SH-SY5Y (cell line): ENCODE results near the gene TXNL1.

Experiments
- GATA2 ChIP-seq: IDR thresholded peaks from 2 replicates; pipeline ENCODE4 v1.6.1; 2011; ENCODE audit warnings: mild to moderate bottlenecking, low read depth, low read length
- GATA3 ChIP-seq: IDR thresholded peaks from 2 replicates; pipeline ENCODE4 v1.6.1; 2011; ENCODE audit warnings: low read depth, mild to moderate bottlenecking, low read length, moderate library complexity

DNA sequence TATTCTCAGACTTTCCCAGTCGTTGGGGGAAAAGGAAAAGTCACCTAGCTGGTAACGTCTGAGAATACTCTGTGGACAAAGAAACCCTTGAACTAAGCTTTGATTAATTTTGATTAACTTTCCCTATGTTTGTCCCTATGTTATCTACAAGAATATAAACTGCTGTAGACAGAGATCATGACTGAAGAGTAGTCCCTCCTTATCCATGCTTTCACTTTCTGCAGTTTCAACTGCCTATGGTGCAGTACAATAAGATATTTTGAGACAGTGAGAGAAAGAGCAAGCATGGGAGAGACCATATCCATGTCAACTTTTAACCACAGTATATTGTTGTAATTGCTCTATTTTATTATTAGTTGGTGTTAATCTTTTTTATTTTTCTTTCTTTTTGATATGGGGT lies 31.8 kb downstream of the TXNL1 start:
- TF ChIP-seq GATA2 (no peak), GATA3 (no peak)
